ENCODE results near the gene KCNH1.

Gene KCNH1

DNA sequence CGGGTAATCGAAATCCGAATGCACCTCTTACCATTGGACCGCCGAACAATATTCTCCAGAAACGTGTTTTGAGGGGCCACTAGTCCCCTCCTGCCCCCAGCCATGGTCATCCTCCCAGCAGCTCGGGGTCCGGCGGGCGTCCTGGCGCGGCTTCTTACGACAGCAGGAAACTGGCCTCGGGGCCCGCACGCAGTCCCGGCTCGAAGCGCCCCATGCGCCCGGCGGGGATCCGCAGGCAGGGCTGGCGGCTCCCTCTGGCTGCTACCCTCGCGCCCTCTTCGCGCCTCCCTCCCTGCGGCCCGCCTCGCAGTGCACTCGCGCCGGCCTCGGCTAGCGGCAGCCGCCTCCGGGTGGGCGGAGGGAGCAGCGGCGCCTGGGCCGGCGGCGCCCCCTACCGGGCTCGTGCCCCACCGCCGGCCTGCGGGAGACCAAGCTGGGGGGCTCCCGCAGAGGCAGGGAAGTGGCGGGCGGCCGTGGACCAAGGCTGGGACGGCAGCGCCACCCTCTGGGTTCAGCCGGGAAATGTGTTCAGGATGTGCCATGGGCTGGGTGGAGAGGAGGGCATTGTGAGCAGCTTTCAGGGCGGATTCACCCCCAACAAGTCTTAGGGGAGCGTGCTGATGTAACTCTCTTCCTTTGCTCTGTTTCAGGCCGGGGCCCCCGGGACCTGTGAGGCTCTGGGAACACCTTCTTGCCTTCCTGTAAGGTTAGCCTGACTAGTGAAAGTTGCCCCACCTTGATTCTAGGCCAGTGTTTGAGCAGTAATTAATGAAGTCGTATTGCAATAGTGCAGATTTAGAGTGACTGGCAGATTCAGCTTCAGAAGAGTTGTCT lies at the start of gene KCNH1:
TSS of gene KCNH1 (minus strand) at position 313 of the 834 bp plus-strand sequence. CDS start at position 110, 203 bp downstream.
- peak; percentile 57 to 58 for DNase-seq (ENCODE audit: low read depth in 2 of 2)

DNA sequence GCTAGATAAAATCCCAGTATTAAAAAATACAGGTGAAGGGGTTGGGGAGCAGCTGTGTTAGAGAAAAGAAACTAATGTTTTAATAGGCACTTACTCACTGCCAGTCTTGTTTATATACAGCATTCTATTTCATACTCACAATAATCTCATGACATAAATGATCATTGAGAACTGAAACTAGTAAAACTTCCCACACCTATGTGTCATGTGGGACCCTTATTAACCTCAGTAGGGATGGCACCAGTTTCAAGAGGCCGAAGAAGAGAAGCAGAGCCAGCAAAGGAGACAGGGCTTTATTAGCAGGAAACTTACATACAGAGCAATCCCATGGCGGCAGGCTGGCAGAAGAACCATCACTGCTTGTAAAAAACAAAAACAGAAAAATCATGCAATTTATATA lies 48.8 kb upstream of the KCNH1 start:
- no peak for DNase-seq (ENCODE audit: low read depth in 2 of 2)

DNA sequence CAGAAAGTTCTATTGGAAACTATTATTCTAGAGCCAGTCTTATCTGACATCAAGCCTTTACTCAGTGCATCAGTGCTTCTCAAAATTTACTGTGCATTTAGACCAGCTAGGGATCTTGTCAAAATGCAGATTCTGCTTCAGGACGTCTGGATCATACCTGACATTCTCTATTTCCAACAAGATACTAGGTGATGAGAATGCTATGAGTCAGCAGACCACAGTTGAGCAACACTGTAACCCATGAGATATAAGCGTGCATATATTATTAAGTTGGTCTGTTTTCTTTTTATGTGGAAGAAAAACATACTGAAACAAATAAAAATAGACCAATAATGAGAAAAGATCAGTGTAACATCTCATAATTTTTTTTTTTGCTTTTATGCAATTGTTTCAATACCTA lies 40.4 kb upstream of the KCNH1 start:
- DNase-seq (ENCODE audit: low read depth in 2 of 2), result no peak

DNA sequence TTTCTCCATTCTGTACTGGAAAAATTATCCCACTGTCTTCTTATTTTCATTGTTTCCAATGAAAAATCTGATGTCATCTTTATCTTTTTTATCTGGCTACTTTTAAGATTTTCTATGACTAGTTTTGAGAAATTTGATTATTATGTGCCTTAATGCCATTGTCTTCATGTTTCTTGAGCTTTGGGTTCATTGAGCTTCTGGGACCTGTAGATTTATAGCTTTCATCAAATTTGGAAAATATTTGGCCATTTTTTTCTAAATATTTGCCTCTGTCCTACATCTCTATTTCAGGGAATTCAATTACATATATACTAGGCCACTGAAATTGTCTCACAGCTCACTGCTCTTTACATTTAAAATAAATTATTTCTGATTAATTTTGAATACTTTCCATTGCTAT lies 38.7 kb upstream of the KCNH1 start:
- DNase-seq (ENCODE audit: low read depth in 2 of 2), result no peak

DNA sequence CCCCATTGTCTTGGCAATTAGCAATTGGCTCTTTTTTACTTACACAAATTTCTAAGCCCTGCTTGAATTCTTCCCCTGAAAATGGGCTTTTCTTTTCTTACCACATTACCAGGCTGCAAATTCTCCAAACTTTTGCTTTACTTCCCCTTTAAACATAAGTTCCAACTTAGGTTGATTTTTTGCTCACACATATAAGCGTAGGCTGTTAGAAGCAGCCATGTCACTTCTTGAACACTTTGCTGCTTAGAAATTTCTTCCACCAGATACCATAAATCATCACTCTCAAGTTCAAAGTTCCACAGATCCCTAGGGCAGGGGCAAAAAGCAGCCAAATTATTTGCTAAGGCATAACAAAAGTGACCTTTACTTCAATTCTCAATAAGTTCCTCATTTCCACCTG lies 35.4 kb upstream of the KCNH1 start:
- DNase-seq (ENCODE audit: low read depth in 2 of 2), result no peak

DNA sequence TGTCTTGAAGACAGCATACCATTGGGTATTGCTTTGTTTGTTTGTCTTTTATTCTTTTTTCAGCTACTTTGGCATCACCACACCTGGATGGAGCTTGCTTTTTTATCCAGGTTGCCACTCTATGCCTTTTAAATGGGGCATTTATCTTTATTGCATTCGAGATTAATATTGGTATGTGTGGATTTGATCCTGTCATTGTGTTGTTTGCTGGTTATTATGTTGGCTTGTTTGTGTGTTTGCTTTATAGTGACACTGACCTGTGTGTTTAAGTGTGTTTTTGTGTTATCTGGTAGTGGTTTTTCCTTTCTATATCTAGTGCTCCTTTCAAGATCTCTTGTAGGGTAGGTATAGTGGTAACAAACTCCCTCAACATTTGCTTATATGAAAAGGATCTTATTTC lies 24.9 kb upstream of the KCNH1 start:
- no peak for DNase-seq (ENCODE audit: low read depth in 2 of 2)

DNA sequence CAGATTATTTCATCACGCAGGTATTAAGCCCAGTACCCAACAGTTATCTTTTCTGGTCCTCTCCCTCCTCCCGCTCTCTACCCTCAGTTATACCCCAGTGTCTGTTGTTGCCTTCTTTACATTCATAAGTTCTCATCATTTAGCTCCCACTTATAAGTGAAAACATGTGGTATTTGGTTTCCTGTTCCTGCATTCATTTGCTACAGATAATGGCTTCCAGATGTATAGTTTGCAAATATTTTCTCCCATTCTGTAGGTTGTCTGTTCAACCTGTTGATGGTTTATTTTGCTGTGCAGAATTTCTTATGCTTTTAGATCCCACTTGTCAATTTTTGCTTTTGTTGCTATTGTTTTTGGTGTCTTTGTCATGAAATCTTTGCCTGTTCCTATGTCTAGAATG lies 21.1 kb upstream of the KCNH1 start:
- peak in 1 of 2 experiments; percentile 13 for DNase-seq (ENCODE audit: low read depth in 2 of 2)

DNA sequence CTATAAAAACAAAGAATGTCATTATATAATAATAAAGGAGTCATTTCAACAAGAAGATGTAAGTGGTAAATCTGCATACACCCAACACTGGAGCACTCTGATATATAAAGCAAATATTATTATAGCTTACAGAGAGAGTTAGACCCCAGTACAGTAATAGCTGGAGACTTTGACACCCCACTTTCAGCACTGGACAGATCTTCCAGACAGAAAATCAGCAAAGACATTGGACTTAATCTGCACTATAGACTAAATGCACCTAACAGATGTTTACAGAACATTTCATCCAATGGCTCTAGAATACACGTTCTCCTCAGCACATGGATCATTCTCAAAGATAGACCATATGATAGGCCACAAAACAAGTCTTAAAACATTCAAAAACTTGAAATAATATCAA lies 20.0 kb upstream of the KCNH1 start:
- no peak for DNase-seq (ENCODE audit: low read depth in 2 of 2)

GRCh38 chr1:211148366-211148765 lies 14.4 kb upstream of the KCNH1 start:
- DNase-seq (ENCODE audit: low read depth in 2 of 2), result no peak

DNA sequence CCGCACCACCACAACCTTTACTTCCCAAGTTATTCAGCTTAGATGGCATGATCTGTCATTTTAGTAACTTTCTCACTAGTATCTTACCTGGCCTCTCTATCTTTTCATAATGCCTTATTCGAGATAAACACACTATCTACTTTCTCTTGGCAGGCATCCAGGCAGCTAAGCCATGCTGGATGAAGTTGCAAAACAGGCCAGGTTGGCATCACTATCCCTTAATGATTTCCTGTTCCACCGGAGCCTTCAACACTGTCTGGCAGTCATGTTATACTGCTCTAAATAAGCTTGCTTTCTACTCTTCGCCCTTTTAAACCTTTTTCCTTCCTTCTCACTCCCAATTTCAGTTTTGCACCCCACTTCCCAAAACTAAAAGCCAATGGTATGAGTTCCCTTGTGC lies 12.0 kb upstream of the KCNH1 start:
- no peak for DNase-seq (ENCODE audit: low read depth in 2 of 2)

DNA sequence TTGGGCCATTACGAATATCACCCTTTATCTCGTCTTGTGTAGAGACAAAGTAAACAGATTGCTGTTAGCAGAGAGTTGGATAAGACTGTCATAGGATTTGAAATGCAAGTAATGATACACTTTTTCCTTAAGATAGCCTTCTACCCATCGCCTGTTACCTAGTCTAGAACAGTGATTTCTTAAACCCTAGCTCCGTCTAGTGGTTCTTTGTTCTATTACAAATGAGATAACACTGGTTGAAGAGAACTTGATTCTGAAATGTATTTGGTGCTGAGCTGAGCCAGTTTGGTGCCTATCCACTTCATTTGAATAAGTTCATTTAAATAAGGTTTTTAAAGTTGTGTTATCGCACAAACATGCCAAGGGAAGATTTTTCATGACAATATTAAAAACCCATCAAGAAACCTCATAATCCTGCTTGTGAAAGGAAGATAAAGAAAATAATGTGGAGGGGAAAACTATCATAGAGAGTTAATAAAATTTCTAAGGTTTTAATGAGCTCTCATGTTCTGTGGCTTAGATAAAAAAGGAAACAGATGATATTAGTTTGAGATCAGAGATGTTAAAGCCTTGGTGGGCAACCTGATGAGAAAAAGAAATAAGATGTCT lies 1.5 kb upstream of the KCNH1 start:
- DNase-seq (ENCODE audit: low read depth in 2 of 2), result peak in 1 of 2 experiments; percentile 22

DNA sequence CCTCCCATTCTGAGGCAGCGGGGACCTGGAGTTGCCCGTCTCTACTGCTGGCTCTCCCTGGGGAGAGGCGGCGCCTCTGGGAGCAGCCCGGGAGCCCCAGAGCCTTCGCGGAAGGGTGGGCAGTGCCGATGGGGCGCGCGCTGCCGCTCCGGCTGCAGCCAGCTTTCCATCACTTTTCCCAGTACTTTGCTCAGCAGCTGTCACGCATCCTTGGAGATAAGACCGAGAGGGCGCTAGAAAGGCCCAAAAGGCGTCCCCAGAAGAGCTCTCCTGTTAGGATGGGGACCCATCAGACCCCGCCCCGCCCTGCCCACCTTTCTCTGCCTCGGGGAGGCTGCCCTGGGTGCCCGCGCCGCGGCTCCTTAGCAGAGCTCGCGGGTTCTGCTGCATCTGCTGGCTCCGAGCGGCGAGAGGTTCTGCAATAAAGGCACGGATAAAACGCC lies 534 bp downstream of the KCNH1 start:
- DNase-seq (ENCODE audit: low read depth in 2 of 2), result no peak

GRCh38 chr1:211132721-211133392 lies 1.1 kb downstream of the KCNH1 start:
- DNase-seq (ENCODE audit: low read depth in 2 of 2), result no peak

DNA sequence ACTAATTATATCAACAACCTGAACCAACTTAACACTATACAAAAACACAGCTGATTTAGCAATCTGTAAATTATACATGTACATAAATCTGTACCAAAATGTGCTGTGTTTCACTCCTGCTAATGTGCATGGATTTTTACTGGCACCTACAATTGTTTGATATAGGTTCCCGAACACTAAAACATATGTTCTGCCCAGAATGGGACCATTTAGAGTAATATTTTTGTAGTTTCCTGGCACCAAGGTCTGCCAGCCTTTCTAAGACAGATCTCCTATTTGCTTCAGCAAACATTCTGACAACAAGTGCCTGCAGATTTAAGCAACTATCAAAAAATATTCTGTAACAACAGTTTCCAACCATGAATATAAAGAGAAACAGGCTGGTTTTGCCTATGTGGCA lies 4.2 kb downstream of the KCNH1 start:
- DNase-seq (ENCODE audit: low read depth in 2 of 2), result no peak

DNA sequence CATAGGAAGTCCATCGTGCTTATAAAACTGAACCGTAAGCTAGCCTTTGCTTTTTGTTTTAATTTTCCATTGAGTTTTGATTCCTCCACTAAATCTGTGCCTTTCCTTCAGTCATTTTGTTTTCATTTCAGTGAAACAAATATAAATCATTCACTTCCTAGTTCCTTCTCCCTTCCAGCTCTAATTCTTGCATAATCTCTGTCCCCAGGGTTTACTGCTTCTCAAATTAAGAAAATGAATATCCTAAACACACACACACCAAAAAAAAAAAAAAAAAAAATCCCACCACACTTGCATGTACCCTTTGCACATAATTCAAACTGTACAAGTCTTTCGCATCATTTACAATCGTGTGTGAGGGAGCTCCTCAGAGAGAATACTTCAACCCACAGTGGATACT lies 6.8 kb downstream of the KCNH1 start:
- no peak for DNase-seq (ENCODE audit: low read depth in 2 of 2)

GRCh38 chr1:211126622-211127021 lies 7.3 kb downstream of the KCNH1 start:
- DNase-seq (ENCODE audit: low read depth in 2 of 2), result no peak

DNA sequence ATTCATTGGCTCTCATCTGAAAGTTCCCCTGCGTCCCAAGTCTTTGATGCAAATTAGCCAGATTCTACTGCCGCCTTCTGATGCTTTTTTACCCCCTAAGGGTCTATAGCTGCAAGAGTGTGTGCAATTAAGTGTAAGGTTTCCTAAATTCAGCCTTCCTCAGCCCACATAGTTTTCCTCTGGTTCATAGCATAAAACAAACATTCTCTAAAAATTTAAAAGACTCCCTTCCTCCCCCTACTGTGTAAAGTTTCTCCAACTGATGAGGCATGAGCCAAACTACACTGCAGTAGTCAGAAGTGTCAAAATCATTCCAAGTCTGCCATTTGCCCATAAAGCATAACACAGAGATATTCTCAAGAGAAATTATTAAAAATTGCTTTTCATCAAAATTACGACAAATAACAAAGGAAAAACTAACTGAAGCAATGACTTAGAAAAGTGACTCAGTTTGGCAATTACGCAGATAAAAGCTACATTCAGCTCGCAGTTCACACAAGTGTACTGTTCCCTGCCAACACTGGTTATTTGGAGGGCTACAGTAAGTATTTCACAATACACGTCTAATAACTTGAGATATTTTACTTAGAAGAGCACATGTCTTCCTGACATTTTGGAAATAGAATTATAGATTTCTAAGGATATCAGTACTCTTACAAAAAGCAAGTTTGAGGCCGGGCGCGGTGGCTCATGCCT lies 15.4 kb downstream of the KCNH1 start:
- no peak for DNase-seq (ENCODE audit: low read depth in 2 of 2)

GRCh38 chr1:211114446-211114845 lies 19.5 kb downstream of the KCNH1 start:
- no peak for DNase-seq (ENCODE audit: low read depth in 2 of 2)

DNA sequence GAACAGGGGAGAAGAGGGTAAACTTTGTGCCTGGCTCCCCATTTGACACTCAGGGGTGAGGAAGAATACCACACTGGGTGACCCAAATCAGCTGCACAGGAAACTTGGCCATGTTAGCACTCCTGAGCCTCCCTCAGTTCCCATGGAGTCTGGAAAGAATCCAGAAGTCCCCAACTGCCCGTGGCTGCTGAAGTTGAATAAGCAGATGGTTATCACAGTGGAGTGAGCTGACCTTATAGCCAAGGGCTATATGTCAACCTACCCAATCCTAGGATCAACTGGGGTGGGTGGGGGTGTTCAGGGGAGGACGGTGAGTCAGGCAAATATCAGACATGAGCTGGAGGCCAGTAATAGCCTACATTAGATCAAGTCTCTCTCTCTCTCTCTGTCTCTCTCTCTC lies 20.4 kb downstream of the KCNH1 start:
- DNase-seq (ENCODE audit: low read depth in 2 of 2), result no peak

- DNase-seq (ENCODE audit: low read depth in 2 of 2), result no peak
These were observed 22.6 kb downstream of the KCNH1 start for GRCh38 chr1:211111351-211111750.

DNA sequence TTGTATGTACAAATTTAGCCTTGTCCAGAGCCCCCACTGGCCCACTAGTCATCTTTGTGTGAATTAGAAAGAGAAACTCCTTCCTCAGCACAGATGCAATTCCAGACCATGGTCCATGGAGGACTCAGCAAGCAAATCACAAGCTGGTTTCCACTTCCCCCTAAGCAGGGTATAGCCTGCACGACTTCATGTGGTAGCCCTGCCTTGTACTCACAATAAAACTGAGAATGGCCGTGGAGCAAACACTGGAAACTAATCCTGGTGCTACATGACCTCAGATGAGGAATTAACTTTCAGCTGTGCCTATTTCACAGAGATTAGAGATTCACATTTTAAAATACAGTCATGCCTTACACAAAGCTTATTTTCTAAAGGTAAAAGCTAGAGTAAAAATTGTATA lies 32.5 kb downstream of the KCNH1 start:
- DNase-seq (ENCODE audit: low read depth in 2 of 2), result no peak

GRCh38 chr1:211099393-211099792 lies 34.6 kb downstream of the KCNH1 start:
- DNase-seq (ENCODE audit: low read depth in 2 of 2), result no peak

All from fibroblast of skin of left biceps (primary cell).